Activated CD4-positive, alpha-beta memory T cell treated with anti-CD3 and anti-CD28 coated beads, Interleukin-2, amount 10 ng/mL, durations not matched to agents 7 days and 5 days (primary cell): Measurements from ENCODE around the gene LDLRAD3. TPM values are rescaled to one million over a fixed set of nuclear protein-coding genes. Genes with fewer than 3 reads are reported as not detected.

Source experiments
- CTCF ChIA-PET: fragments of 350-600 bp; sonication (Branson Sonifier 250); formaldehyde crosslinking; loops from one replicate; lab custom pipeline; 2021; ENCODE audit warnings: antibody characterized with exemption, inconsistent platforms; lab: Charles Lee
- POLR2A ChIA-PET: fragments of 350-600 bp; sonication (Branson Sonifier 250); formaldehyde crosslinking; loops from one replicate; lab custom pipeline; 2021; ENCODE audit warnings: antibody characterized with exemption; lab: Charles Lee
- DNase-seq: peaks from one replicate; pipeline ENCODE4 v3.0.0-alpha.2; 2020
- H3K27ac Mint-ChIP-seq: one replicate; pipeline ENCODE4 v1.8.0; 2021; ENCODE audit warnings: mild to moderate bottlenecking, mixed read lengths
- H3K27me3 Mint-ChIP-seq: one replicate; pipeline ENCODE4 v1.8.0; 2021; ENCODE audit warnings: mixed read lengths
- H3K36me3 Mint-ChIP-seq: one replicate; pipeline ENCODE4 v1.8.0; 2021; ENCODE audit warnings: low read depth, mixed read lengths
- H3K4me1 Mint-ChIP-seq: one replicate; pipeline ENCODE4 v1.8.0; 2021; ENCODE audit warnings: mixed read lengths
- H3K4me3 Mint-ChIP-seq: one replicate; pipeline ENCODE4 v1.8.0; 2021; ENCODE audit warnings: mild to moderate bottlenecking, mixed read lengths
- H3K9me3 Mint-ChIP-seq: one replicate; pipeline ENCODE4 v1.8.0; 2021; ENCODE audit warnings: mixed read lengths
- total RNA-seq, 2 experiments: library from RNA; stranded (reverse); gene quantifications; one replicate each; pipeline ENCODE4 v1.2.3, GENCODE V29; 2021

The LDLRAD3 gene
- total RNA-seq, 2 experiments from 2014 or later = not detected

DNA sequence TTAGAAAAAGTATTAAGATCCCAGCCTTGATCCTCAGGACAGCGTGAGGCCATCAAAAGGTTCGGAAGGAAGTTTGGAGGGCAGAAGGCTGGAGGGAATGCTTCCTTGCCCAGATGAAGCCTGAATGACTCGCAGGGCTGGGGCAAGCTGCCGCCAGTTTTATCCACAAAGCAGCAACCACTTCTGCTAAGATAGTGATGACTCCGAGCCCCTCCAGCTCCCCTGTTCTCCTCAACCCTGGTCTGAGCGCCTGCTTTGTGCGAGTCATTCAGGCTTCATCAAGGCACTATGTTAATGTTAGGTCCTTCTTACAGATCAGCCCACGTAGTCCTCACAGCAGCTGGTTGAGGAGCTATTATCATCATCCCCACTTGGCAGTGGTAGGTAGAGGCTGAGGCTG lies 186.5 kb downstream of the LDLRAD3 start:
- no peak overlapping the region for H3K27ac Mint-ChIP-seq
- ChIA-PET POLR2A (no interaction called here), CTCF (no interaction called here)
- H3K27me3 Mint-ChIP-seq = peaks cover 17% of the 10 kb centered on the region
- H3K4me1 Mint-ChIP-seq = no peaks in the 10 kb centered on the region
- no peak for DNase-seq
- no peaks in the 10 kb centered on the region for H3K36me3 Mint-ChIP-seq
- H3K9me3 Mint-ChIP-seq = no peaks in the 10 kb centered on the region
- no peak overlapping the region for H3K4me3 Mint-ChIP-seq

DNA sequence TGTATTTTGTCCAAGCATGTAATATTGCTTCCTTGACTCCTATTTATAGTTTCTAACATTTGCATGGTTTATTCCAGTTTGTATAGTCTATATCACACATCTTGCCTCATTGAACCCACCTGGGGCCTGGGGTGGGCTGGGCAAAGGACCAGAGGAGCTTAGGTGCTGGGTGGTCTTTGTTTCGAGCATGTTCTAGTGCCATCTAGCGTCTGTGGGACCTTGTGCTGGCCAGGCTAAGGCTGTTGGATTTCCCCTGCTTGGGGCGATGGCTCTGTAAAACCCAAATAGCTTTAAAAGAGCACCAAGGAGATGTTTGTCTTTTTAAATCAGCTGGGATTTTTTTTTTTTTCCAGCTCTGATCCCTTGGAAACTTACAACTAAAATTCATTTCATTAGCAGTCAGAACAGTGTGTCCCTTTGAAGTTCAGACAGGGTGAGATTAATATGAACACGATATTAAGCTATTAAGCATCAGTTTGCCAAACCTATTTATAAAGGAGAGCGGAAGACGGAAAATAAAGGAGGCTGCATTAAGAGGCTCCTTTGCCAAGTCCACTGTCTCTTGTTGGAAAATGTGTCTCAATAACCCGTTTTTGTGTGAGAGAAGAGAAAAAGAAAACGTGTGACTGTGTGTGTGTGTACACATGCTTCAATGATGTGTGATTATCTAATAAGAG lies 188.0 kb downstream of the LDLRAD3 start:
- no peak overlapping the region for H3K27ac Mint-ChIP-seq
- H3K9me3 Mint-ChIP-seq = no peaks in the 10 kb centered on the region
- POLR2A ChIA-PET = no interaction called here
- no peak for DNase-seq
- CTCF ChIA-PET = interaction anchor here (0.7 to 1.7 kb wide), 4 partner anchors 22 to 517 kb away, joined by 3 to 4 read pairs (median 3); no protein-coding TSS in a partner anchor
- H3K36me3 Mint-ChIP-seq = no peaks in the 10 kb centered on the region
- H3K27me3 Mint-ChIP-seq = peaks cover 14% of the 10 kb centered on the region
- H3K4me1 Mint-ChIP-seq = no peaks in the 10 kb centered on the region
- no peak overlapping the region for H3K4me3 Mint-ChIP-seq

DNA sequence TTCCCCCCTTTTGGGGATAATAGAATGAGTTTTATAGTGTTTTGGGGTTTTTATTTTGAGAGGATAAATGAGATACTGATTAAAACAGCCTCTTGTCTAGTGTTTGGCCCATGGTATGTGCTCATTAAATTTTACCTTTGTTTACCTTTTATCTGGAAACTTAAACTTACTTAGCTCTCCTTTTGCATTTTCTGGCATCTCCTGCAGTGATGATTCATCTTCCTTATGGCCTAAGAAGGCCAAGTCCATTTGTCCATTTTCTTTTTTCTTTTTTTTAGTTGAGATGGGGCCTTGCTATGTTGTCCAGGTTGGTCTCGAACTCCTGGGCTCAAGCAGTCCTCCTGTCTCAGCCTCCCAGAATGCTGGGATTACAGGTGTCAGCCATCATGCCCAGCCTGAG lies 189.1 kb downstream of the LDLRAD3 start:
- H3K36me3 Mint-ChIP-seq = no peaks in the 10 kb centered on the region
- ChIA-PET POLR2A (no interaction called here), CTCF (no interaction called here)
- no peak overlapping the region for H3K4me3 Mint-ChIP-seq
- peaks cover 8% of the 10 kb centered on the region for H3K27me3 Mint-ChIP-seq
- no peaks in the 10 kb centered on the region for H3K9me3 Mint-ChIP-seq
- no peak for DNase-seq
- H3K27ac Mint-ChIP-seq = no peak overlapping the region
- no peaks in the 10 kb centered on the region for H3K4me1 Mint-ChIP-seq

DNA sequence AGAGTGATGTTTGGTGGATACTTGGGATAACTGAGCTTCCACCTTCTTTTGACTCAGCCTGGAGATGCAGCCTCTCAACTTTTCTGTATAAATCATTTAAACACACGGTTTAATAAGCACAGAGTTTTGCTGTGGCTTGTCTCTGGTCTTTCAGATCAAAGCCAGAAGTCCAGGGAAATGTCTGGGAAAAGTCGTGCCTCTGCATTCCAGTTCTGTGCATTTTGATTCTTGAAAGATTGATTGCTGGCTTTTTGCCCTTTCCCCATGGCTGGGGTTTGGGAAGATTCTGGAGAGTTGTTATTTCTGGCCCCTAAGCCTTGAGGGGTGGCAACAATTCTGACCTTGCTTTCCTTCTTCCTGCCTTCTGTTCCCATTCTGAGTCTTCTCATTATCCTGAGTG lies 191.2 kb downstream of the LDLRAD3 start:
- ChIA-PET POLR2A (no interaction called here), CTCF (no interaction called here)
- Mint-ChIP-seq H3K36me3 (no peaks in the 10 kb centered on the region), H3K27me3 (peaks cover 4% of the 10 kb centered on the region), H3K27ac (no peak overlapping the region), H3K4me3 (no peak overlapping the region), H3K4me1 (no peaks in the 10 kb centered on the region), H3K9me3 (no peaks in the 10 kb centered on the region)
- DNase-seq = no peak

DNA sequence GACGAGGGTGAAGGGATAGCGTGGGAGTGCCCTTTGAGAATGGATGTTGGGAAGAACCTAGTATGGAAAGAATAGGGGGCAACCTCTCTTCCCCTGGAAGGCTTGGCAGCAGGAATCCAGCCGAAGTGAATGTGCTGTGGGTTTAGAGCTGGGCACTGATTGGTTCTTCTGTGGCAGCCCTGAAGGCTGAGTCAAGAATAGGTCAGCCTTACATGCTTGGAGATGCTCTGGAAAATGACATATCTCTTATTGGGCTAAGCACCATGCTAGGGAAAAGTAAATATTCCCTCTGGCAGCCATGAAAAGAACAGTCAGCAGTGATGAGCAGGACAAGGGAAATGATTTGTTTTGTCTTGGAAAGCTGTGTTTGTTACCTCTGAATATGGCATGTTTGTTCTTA lies 195.9 kb downstream of the LDLRAD3 start:
- DNase-seq = no peak
- Mint-ChIP-seq H3K27ac (no peak overlapping the region), H3K4me3 (no peak overlapping the region), H3K9me3 (no peaks in the 10 kb centered on the region), H3K4me1 (no peaks in the 10 kb centered on the region), H3K36me3 (no peaks in the 10 kb centered on the region), H3K27me3 (peaks cover 2% of the 10 kb centered on the region)
- ChIA-PET POLR2A (no interaction called here), CTCF (no interaction called here)

DNA sequence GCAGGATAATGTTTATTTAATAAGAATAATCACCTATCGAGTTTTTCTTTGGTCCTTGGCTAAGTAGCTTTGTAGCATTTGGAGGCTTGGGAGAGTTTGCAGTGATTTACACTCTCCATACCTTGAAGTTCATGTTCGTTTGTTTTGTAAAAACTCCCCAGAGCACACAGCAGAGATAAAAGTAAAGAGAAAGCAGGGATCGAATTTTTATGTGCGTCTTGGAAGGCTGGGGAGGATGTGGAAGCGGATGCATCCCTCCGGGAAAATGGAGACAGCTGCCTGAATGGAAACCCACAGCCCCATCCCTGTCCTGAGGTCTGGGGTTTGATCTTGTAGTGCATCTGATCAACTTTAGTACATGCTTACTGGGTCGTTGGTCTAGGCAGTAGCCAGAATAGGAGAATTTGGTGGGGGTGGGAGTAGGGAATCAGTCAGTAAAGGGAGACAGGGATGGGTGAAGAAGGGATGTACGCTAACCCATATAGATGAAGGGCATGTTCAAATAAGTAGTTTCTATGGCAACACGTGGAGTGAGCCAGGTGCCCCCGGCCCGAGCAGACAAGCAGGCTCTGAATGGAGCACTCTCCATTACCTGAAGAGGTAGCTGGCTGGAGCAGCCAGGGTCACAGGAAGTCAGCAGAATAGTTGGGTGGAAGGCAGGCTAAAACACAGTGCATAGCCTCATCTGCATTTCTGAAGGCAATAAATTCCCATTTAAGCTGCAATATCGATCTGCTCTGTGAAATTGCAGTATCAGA lies 197.5 kb downstream of the LDLRAD3 start:
- Mint-ChIP-seq H3K36me3 (no peaks in the 10 kb centered on the region), H3K9me3 (no peaks in the 10 kb centered on the region), H3K4me1 (no peaks in the 10 kb centered on the region), H3K4me3 (no peak overlapping the region), H3K27me3 (no peaks in the 10 kb centered on the region), H3K27ac (no peak overlapping the region)
- no peak for DNase-seq
- ChIA-PET POLR2A (no interaction called here), CTCF (no interaction called here)

DNA sequence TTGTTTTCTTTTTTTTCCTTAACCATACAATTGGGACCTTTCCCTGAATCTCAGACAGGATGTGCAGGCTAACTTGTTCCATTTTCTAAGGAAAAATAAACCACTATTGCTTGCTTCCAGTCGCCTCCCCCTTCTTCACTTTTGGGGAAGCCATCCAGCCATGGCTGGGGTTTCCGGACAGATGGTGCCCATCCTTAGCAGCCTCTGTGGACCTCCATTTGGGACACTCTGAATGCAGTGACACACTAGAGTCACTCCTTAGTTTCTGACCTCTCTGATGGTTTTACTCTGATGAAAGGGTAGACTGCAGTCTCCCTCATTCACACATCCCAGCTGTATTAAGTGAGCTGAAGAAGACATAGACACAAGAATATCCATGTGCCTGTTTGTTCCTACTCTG lies 198.1 kb downstream of the LDLRAD3 start:
- POLR2A ChIA-PET = no interaction called here
- Mint-ChIP-seq H3K27ac (no peak overlapping the region), H3K4me3 (no peak overlapping the region), H3K36me3 (no peaks in the 10 kb centered on the region), H3K27me3 (no peaks in the 10 kb centered on the region), H3K4me1 (no peaks in the 10 kb centered on the region), H3K9me3 (no peaks in the 10 kb centered on the region)
- DNase-seq = no peak
- CTCF ChIA-PET = no interaction called here

DNA sequence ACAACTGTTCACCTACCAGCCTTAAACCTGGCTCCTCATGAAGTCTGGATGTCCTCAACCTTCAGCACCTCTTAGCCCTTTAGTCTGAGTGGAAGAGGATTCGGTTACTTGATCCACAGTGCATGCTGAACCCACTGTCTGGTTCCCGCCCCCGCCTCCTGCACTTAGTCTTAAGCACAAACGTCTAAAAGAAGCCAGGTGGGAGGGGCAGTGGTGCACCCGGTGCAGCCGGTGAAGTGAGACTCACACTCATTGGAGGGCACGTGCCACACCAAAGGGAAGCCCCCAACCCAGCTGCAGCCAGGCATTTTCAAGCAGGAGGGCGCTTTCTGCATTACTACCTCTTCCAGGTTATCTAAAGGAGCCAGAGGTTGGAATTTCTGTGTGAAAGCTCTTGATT lies 198.6 kb downstream of the LDLRAD3 start:
- Mint-ChIP-seq H3K36me3 (no peaks in the 10 kb centered on the region), H3K9me3 (no peaks in the 10 kb centered on the region), H3K4me1 (no peaks in the 10 kb centered on the region), H3K27ac (no peak overlapping the region), H3K4me3 (no peak overlapping the region), H3K27me3 (no peaks in the 10 kb centered on the region)
- no peak for DNase-seq
- ChIA-PET POLR2A (no interaction called here), CTCF (no interaction called here)

DNA sequence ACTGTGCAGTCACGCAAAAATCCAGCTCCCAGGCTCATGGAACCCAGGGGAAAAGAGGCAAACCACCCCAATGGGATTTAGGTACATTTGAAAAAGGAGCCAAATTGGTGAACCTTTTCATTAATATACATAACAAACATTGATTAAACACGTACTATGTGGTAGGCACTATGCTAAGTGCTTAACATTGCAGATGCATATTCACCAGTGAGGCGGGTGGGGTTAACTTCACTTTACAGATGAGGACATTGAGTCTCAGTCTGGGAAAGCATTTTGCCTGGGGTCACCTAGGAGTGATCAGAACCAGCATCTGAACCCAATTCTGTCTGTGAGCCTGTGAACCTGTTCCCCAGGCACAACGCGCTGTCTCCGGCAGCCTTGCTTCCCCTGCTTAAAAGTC lies 199.0 kb downstream of the LDLRAD3 start:
- H3K36me3 Mint-ChIP-seq = no peaks in the 10 kb centered on the region
- POLR2A ChIA-PET = no interaction called here
- H3K4me1 Mint-ChIP-seq = no peaks in the 10 kb centered on the region

DNA sequence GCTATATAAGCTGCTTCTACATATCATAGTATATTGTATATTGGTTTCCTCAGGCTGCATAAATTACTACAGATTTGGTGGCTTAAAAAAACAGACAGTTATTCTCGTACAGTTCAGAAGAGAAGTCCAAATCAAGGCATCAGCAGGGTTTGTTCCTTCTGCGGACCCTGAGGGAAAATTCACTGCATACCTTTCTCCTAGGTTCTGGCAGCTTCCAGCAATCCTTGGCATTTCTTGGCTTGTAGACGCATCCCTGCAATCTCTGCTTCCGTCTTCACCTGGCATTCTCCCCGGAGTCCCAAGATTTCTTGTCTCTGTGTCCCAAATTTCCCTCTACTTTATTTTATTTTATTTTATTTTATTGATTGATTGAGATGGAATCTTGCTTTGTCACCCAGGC lies 202.6 kb downstream of the LDLRAD3 start:
- Mint-ChIP-seq H3K4me3 (no peak overlapping the region), H3K9me3 (no peaks in the 10 kb centered on the region), H3K4me1 (peaks cover 12% of the 10 kb centered on the region), H3K36me3 (no peaks in the 10 kb centered on the region), H3K27me3 (no peaks in the 10 kb centered on the region), H3K27ac (no peak overlapping the region)
- no peak for DNase-seq
- CTCF ChIA-PET = no interaction called here
- POLR2A ChIA-PET = no interaction called here

More for the DNA sequence above, 199.0 kb downstream of the LDLRAD3 start:
- Mint-ChIP-seq H3K27ac (no peak overlapping the region), H3K9me3 (no peaks in the 10 kb centered on the region), H3K27me3 (no peaks in the 10 kb centered on the region), H3K4me3 (no peak overlapping the region)
- CTCF ChIA-PET = no interaction called here
- no peak for DNase-seq

DNA sequence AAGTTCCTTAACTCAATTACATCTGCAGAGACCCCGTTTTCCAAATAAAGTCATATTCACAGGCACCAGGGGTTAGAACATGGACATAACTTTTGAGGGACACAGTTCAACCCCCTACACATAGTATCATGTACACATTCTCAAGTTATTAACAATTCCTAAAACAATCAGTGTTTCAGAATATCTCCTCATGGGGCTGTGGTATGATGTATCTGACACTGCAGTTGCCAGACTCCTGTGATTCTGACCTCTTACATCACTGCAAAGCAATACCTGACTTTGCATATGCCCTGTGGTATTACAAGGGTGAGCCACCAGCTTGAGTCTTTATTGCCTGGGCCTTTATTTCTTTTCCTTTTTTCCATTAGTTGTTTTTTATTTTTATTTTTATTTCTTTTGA lies 203.6 kb downstream of the LDLRAD3 start:
- ChIA-PET POLR2A (no interaction called here), CTCF (no interaction called here)
- Mint-ChIP-seq H3K4me3 (no peak overlapping the region), H3K27ac (no peak overlapping the region), H3K27me3 (peaks cover 2% of the 10 kb centered on the region), H3K36me3 (no peaks in the 10 kb centered on the region), H3K9me3 (no peaks in the 10 kb centered on the region), H3K4me1 (peaks cover 12% of the 10 kb centered on the region)
- DNase-seq = no peak

DNA sequence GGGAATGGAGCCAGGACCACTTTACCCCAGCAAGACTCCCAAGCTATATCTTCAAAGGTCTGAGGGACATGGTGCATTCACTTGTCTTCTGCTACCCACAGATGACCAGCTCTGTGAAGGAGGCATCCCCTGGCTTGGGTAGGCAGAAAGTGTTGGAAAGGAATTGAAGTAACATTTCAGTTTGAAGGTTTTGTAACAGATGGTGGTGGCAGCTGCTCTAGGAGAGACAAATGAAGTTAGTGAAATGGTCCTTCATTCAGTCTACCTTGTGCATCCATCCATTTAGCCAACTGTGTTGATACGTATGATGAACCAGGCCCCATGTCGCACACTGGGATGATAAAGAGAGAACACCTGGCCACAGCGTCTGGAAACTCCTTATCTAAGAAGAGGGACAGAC lies 204.8 kb downstream of the LDLRAD3 start:
- ChIA-PET CTCF (interaction anchor here (1.5 kb wide), 1 partner anchor 326 kb away, joined by 3 read pairs; no protein-coding TSS in a partner anchor), POLR2A (no interaction called here)
- Mint-ChIP-seq H3K27me3 (peaks cover 2% of the 10 kb centered on the region), H3K9me3 (no peaks in the 10 kb centered on the region), H3K27ac (no peak overlapping the region), H3K4me1 (peaks cover 12% of the 10 kb centered on the region), H3K36me3 (no peaks in the 10 kb centered on the region), H3K4me3 (no peak overlapping the region)
- no peak for DNase-seq

DNA sequence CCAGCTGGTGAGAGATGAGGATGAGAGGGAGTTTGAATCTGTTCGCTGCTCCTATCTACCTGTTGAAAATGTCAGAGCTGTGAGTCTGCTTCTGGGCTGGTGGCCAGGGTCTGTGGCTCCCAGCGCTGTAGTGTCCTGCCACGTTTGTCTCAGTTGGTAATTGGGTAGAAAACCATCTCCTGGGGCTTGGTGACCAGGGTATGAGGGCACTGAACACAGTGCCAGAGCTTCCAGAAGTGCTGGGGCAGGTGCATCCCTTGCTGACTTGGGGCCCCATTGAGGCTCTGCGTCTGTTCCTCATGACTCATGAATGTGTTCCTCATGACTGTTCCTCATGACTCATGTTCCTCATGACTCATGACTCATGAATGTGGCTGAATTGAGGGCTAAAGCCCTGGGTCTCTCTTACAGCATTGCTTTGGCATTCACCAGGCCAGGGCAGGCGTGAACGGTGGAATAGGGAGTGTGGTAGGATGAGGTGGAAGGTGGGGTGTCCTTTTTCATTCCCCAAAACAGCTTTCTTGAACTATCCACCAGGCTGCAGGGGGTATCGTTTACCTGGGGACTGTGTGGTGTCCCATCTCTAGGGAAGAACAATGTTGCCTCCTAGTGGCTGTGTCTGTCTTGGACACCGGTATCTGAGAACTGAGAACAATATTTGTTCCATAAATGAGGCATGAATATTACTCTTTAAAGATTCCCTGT lies 205.8 kb downstream of the LDLRAD3 start:
- Mint-ChIP-seq H3K36me3 (no peaks in the 10 kb centered on the region), H3K9me3 (no peaks in the 10 kb centered on the region), H3K4me3 (no peak overlapping the region), H3K4me1 (peaks cover 12% of the 10 kb centered on the region), H3K27me3 (peaks cover 2% of the 10 kb centered on the region), H3K27ac (no peak overlapping the region)
- DNase-seq = peak; percentile 33
- POLR2A ChIA-PET = no interaction called here
- CTCF ChIA-PET = interaction anchor here (1.5 kb wide), 1 partner anchor 327 kb away, joined by 3 read pairs; no protein-coding TSS in a partner anchor
